KG1 (cell line): ENCODE measurements around the gene DLG2.

Experiments
- DNase-seq: peaks from one replicate; lab custom pipeline; 2025; lab: John Stamatoyannopoulos, UW

DLG2 gene

GRCh38 chr11:83921447-83922192, 1705.5 kb downstream of the DLG2 start:
- DNase-seq: no peak

GRCh38 chr11:83918476-83918875, 1708.7 kb downstream of the DLG2 start:
- DNase-seq: no peak

- no peak for DNase-seq
These were observed 1712.1 kb downstream of the DLG2 start for GRCh38 chr11:83914995-83915394.

GRCh38 chr11:83909579-83910534, 1717.3 kb downstream of the DLG2 start:
- DNase-seq: no peak

GRCh38 chr11:83908298-83908856, 1718.8 kb downstream of the DLG2 start:
- no peak for DNase-seq

GRCh38 chr11:83895516-83895915, 1731.6 kb downstream of the DLG2 start:
- DNase-seq: no peak

- no peak for DNase-seq
These were observed 1745.7 kb downstream of the DLG2 start for GRCh38 chr11:83881428-83881827.

- no peak for DNase-seq
These were observed 1756.1 kb downstream of the DLG2 start for GRCh38 chr11:83871054-83871453.

GRCh38 chr11:83866655-83867054, 1760.5 kb downstream of the DLG2 start:
- no peak for DNase-seq

- DNase-seq: no peak
These were observed 1761.3 kb downstream of the DLG2 start for GRCh38 chr11:83865636-83866461.

- DNase-seq: no peak
These were observed 1762.6 kb downstream of the DLG2 start for GRCh38 chr11:83864412-83865057.

GRCh38 chr11:83863272-83863671, 1763.9 kb downstream of the DLG2 start:
- DNase-seq: no peak

GRCh38 chr11:83862691-83863090, 1764.5 kb downstream of the DLG2 start:
- no peak for DNase-seq

GRCh38 chr11:83862033-83862432, 1765.1 kb downstream of the DLG2 start:
- DNase-seq: no peak

- no peak for DNase-seq
These were observed 1768.5 kb downstream of the DLG2 start for GRCh38 chr11:83858694-83859093.

- DNase-seq: no peak
These were observed 1771.9 kb downstream of the DLG2 start for GRCh38 chr11:83855237-83855636.

GRCh38 chr11:83852775-83853442, 1774.2 kb downstream of the DLG2 start:
- DNase-seq: no peak

GRCh38 chr11:83852012-83852411, 1775.1 kb downstream of the DLG2 start:
- DNase-seq: no peak

- DNase-seq: no peak
These were observed 1779.6 kb downstream of the DLG2 start for GRCh38 chr11:83847467-83848034.

GRCh38 chr11:83845797-83846196, 1781.3 kb downstream of the DLG2 start:
- DNase-seq: no peak
